Upper lobe of left lung (tissue), 4 donors: ENCODE data around the gene POGZ.

Source experiments
- CTCF ChIP-seq, 6 experiments: fragments of 450-650 bp in 4 of 6; fragments of 200-600 bp in 2 of 6; sonication (generic) in 2 of 6; IDR thresholded peaks; one replicate each; pipeline ENCODE4 v1.5.1; 2016 to 2019; ENCODE audit warnings: antibody characterized with exemption in 6 of 6
- EP300 ChIP-seq, 4 donors: sonication (generic); formaldehyde crosslinking; IDR thresholded peaks; one replicate each; pipeline ENCODE4 v1.5.1; 2017; ENCODE audit warnings: antibody characterized with exemption in 4 of 4, control low read depth in 2 of 4
- POLR2A ChIP-seq, 4 donors: fragments of 450-650 bp; IDR thresholded peaks; one replicate each; pipeline ENCODE4 v1.5.1; 2016 to 2017; ENCODE audit warnings: antibody characterized with exemption in 4 of 4, mild to moderate bottlenecking in 2 of 4

DNA sequence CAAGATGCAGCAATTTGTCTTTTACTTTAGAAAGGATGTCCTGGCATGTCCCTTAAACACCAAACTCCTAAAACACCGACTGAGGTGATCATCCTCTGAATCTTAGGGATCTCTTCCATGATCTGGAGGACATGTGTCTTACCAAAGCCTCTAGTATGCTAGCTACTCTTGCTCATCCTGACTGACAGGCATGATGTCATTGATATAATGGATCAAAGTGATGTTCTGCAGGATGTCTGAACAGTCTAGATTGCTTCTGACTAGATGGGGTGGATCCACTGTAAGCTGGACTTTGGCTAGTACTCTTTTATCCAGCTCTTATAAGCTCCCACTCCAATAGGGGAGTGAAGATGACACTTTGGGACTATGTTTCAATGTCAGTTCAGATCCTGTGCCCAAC is 40.6 kb upstream of the POGZ start:
- TF ChIP-seq CTCF (IDR thresholded peaks at IDR 0.05) (no peak), POLR2A (IDR thresholded peaks at IDR 0.05) (no peak), EP300 (IDR thresholded peaks at IDR 0.05) (no peak)
